ENCODE measurements around the gene TMPRSS6.
A peak's percentile ranks its signal among the peaks of the same experiment; 100 is the strongest.

The TMPRSS6 gene

DNA sequence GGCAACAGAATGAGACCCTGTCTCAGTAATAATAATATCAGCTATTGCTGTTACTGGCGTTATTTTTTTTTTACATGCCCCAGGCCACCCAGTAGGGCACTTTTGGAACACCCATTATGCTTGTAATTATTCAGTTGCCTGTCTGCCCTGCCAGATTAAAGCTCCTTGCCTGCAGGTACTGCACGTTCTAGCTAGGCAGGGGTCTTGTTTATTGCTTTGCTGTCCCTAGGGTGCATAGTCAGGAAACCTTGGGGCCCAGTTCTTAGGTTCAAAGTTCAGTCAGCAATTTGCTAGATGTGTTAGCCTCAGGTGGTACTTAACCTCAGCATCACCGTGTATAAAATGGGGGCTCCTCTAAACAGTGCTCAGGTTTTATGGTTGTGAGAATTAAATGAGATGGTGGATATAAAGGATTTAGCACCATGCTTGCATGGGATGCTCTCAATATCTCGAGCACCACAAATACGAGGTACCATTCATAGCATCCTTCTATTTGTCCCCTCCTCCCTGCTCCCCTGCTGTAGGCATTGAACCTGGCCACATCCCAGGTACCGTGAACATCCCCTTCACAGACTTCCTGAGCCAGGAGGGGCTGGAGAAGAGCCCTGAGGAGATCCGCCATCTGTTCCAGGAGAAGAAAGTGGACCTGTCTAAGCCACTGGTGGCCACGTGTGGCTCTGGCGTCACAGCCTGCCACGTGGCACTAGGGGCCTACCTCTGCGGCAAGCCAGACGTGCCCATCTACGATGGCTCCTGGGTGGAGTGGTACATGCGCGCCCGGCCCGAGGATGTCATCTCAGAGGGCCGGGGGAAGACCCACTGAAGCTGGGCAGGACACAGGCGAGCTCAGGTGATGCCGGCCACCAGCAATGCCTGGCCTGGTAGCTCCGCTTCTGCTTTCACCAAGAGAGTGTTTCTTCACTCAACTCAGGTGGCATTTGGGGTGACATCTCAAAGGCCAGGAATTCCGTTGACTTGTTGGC, 80.5 kb downstream of the TMPRSS6 start:
- DNase-seq (ENCODE audit: low read depth): no peak

DNA sequence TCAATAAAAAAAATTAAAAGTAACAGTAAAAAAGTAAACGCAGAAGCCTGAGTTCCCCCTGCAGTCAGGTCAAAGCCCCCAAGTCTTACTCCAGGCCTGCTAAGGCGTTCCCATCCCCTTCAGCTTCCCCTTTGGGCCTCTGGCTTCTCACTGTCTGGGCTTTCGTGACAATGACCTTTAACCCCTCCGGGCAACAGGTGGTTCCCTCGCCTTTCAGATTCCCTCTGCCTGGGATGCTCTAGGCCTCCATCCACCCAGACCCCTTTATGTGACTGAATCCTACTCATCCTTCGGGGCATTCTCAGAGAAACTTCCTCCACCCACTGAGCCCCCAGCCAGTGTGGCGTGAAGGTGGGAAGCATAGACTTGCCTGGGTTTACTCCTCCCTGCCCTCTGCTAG, 82.0 kb downstream of the TMPRSS6 start:
- no peak for DNase-seq (ENCODE audit: low read depth)

DNA sequence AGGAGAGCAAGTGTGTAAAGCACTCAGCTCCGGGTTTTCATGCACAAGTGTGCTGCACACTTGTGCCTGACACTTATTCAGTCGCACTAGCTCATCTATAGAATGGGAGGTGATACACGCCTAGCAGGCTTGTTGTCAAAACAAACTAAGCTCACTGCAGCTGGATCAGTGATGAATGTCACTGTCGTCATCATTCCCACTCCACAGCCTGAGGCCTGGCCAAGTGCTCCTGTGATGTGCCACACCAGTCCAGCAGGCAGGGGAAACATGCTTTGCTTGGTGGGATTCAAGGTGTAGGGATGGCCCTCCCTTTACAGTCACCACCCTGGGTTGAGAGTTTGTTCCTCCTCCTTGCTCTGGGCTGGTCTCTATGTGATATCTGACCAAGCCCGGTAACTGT, 83.2 kb downstream of the TMPRSS6 start:
- no peak for DNase-seq (ENCODE audit: low read depth)

DNA sequence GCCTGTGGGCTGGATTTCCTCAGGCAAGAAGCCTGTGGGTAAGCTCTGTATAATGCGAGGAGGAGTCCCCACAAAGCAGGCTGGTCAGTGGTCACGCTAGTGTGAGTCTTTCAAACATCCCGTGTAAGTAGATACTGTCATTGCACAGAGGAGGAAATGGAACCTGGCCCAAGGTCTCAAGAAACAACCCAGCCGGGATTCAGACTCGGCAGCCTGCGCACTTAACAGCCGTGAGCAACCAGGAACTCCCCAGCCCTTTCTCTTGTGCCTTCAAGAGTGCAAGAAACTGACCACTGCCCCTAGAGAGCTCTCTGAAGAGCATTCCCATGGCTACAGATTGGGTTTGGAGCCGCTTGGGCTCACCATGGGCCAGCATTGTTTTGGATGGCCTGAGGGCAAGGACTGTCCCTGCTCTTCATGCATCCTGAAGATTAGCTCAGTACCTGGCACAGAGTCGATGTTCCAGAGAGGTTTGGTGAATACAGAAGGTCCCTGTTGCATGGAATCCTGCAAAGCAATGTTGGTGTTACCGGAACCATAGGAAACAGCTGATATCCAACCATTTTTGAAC, 83.9 kb downstream of the TMPRSS6 start:
- DNase-seq (ENCODE audit: low read depth): no peak

DNA sequence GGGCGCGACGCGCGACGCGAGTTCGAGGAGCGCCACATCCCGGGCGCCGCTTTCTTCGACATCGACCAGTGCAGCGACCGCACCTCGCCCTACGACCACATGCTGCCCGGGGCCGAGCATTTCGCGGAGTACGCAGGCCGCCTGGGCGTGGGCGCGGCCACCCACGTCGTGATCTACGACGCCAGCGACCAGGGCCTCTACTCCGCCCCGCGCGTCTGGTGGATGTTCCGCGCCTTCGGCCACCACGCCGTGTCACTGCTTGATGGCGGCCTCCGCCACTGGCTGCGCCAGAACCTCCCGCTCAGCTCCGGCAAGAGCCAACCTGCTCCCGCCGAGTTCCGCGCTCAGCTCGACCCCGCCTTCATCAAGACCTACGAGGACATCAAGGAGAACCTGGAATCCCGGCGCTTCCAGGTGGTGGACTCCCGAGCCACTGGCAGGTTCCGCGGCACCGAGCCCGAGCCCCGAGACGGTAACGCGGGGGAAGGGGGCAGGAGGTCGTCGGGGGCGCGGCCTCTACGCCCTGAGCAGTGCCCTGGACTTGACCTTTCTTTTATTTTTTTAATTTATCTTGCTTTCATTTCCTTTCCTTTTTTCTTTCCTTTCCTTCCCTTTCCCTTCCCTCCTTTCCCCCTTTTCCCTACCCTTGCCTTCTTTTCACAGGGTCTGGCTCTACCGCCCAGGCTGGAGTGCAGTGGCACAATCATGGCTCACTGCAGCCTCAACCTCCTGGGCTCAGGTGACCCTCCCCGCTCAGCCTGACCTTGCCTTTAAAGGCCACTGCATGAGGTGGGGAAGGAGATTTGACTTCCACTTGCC, 85.0 kb downstream of the TMPRSS6 start:
- DNase-seq (ENCODE audit: low read depth): no peak

DNA sequence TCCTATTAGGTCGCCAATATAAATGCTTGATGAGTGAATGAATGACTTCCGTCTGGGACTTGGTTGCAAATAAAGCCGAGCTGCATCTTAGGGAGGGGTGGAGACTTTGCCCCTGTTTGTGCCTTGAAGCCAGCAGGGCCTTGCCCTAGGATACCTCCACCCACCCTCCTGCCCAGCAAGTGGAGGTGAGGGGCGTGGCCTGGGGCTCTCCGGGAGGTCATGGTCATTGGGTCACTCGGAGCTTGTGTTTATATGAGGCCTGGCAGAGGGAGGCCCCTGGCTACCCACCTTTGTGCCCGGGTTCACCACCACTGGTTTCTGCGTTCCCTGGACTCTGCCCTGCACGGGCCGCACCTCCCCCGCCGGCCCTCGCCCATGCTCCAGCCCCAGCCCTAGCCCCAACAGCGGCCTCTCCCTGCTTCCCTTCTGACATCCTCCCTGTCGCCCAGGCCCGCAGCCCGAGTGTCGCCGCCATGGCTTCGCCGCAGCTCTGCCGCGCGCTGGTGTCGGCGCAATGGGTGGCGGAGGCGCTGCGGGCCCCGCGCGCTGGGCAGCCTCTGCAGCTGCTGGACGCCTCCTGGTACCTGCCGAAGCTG, 85.7 kb downstream of the TMPRSS6 start:
- no peak for DNase-seq (ENCODE audit: low read depth)

DNA sequence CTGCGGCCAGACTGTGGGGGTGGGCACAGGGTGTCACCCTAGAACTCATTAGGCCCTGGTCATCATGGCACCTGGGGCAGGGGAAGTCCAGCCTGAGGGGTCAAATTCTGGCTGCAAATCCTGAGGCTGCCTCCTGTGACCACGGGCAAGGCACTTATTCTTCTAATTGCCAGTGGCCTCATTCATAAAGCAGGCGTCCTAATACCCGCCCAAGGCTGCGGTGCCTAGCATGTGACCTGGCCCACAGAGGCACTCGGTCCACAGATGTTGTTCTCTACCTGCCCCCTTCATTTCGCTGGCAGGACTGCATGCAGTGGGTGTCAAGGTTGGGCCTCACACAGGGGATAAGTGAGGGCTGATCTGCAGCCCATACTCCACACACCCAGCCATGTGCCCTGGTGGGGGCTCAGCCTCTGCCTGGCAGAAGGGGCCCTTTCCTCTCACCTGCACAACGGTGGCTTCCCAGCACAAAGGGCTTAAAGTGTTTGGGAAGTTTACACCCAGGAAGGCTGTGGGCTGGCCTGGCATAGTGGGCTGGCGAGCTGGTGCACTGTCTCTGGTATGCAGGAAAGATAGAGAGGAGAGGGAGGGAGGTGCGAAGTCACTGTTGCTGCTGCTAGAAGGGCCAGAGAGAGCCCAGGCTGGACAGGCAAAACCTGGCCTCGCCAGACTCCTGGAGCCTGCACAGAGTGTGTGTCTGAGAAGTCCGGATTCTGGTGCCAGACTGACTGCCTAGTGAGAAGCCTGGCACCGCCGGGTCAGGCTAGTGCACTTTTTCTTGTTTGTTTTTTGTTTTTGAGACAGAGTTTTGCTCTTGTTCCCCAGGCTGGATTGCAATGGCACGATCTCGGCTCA, 86.8 kb downstream of the TMPRSS6 start:
- no peak for DNase-seq (ENCODE audit: low read depth)

DNA sequence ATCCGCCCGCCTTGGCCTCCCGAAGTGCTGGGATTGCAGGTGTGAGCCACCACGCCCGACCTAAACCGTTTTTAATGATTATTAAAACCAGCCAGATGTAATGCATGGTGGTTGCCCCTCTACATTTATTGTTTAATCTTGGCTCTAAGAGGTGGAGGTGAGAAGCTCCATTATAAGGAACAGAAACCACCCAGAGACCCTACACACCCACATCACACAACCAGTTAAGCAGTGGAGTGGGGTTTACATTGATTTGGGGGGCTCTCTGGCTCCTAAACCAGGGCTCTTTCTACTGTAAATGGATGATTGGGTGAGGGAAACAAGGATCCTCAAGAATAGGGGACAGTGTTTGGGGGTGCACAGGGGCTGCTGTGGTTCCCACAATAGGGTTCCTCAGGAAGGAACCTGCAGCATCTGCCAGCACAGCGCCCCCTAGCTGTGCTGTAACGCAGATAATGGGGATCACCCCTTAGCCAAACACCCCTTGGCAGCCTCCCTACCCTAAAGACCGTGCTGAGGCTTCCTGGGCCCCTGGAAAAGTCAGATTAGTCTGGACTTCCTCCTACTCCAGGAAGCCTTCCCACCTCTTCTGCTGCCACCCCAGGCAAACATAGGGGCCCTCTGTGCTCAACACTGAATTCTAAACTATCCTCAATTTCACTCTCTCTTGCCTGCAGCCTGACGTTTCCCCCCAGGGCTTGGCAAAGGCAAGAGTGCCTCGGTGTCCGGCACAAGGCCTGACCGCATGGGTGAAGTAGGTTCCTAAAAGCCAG, 87.6 kb downstream of the TMPRSS6 start:
- no peak for DNase-seq (ENCODE audit: low read depth)

DNA sequence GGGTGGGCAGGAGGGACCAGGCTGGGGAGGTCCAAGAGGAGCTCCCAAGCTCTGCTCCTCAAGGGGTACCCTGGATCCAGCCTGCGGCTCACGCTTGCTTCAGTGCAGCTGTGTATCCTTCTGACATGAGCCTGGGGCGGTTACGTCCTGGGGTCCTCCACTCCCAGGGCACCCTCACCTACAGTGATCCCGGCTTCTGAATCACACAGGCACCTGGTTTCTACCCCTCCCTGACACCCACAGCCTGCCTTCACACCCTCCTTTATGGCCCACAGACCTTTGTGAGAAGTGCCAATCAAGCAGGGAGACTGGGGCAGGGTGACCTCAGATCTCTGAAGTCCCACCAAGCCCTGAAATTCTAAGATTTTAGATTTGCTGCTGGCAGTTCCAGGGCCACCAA, 88.5 kb downstream of the TMPRSS6 start:
- DNase-seq (ENCODE audit: low read depth): no peak

DNA sequence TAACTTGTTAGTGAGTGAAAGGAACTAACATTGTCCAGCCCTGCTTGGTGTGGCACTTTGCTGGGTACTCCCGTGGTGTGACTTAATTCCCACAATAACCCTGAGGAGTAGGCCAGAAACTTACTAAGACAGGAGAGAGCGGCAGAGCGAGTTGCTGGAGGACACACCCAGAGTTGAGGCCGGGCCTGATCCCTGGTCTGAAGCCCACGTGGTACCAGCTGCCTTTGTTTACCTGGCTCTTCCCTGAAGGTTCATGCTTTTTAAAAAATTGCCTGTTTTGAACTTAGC, 89.4 kb downstream of the TMPRSS6 start:
- peak; percentile 20 for DNase-seq (ENCODE audit: low read depth)

DNA sequence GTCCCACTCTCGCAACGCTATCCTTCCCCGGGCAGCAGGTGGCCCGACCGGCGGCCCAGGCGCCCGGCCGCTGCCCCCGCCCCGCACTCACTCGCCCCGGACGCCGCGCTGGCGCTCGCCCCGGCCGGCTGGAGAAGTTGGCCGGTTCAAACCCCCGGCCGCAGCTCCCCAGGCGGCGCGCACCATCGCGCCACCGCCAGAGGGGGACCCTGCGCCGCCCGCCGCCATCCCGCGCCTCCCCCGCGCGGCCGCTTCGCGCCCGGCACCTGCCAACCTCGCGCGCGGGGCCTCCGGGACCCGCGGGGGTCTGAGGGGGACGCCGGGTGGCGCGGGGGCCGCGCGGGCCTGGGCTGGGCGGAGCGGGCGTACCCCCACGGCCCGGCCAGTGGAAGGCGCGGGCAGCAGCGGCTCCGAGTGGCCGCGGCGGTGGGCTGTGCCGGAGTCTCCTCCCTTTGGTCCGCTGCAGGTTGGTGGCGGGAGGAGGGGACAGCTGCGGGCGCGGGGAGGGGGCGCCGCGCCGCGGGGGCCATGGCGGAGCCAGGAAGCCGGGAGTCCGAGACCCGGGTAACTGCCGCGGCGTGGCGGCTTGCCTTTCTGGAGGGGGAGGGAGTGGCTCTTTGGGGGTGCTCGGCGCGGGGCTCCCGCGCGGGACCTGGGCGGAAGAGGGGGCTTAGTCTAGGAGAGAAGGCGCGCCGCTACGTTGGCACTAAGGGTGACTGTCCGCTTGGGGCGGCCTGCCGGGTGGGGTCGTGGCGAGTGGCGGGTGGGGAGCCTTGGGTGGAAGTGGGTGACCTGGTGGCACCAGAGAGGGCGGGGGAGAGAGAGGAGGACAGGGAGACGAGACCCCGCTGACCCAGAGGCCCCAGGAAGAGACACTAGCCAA, 90.0 kb downstream of the TMPRSS6 start, which contains the start of the genes MPST and TST:
Gene MPST, plus strand, starts transcription at position 434 of the 883 bp plus-strand sequence. Its CDS starts 95 bp downstream, at position 529.
Gene TST, minus strand, starts transcription at position 139 of the 883 bp plus-strand sequence. CDS start 715 bp downstream, outside the sequence.
- no peak for DNase-seq (ENCODE audit: low read depth)

DNA sequence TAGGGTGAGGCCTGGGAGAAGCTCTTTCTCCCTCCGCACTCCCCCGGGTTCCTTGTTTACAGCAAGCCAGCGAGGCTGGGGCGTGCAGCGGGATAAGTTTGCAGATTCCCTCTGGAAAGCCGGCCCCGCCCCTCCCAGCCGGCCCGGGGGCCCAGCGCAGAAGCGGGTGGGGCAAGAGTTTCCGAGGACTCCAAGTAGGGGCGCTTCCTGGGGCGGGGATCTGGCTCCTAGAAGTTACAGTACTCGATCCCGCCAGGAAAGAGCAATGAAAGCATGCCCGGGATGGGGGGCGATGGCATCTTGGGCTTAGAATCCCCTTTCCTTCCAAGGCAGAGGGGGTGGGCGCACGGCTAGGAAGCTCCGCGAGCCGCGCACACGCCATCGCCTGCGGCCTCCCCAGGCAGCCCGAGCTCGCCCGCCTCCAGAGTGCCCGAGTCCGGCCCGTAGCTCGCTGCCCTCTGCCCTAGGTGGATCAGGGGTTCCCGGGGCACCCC, 90.7 kb downstream of the TMPRSS6 start:
- DNase-seq (ENCODE audit: low read depth): no peak

DNA sequence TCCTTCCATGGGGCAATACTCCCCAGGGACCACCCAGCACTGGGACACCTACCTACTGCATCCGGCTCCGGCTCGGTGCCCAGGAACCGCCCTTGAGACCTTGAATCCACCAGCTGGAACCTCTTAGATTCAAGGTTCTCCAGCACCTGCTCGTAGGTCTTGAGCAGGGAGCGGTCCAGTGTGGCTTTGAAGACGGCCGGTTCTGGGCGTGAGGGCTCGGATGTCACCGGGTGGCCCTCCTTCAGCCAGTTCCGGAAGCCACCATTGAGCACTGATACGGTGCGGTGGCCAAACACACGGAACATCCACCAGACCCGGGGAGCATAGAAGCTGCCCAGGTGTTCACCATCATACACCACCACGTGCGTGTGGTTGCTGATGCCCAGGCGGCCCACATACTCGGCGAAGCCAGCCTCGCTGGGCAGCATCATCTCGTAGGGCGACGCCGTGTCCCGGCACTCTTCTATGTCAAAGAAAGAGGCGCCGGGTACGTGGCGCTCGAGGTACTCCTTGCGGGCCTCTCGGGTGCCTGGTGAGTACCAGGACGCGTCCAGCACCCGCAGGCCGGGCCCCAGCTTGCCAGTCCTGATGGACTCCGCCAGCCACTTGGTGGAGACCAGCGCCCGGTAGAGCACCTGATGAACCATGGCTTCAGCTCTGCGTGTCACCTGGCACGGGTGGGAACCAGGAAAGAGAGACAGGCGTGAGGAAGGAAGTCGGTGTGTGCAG, 91.3 kb downstream of the TMPRSS6 start:
- no peak for DNase-seq (ENCODE audit: low read depth)

DNA sequence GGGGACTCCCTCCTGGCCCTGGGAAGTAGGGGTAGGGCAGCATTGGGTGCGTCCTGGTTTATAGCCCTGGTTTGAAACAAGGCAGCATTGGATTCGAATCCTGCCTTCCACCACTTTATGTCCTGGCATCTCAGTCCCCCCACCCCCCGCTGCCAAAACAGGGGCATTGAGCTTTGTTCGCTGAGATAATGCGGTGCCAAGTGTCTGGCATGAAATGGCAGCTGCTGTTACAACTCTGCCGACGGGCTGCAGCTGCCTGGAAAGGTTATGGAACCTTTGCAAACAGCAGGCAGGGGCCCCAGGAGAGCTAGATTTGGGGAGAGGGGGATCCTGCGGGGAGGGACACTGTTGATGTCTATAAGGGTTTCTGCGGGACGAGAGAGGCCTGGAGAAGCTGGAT, 92.2 kb downstream of the TMPRSS6 start:
- no peak for DNase-seq (ENCODE audit: low read depth)

DNA sequence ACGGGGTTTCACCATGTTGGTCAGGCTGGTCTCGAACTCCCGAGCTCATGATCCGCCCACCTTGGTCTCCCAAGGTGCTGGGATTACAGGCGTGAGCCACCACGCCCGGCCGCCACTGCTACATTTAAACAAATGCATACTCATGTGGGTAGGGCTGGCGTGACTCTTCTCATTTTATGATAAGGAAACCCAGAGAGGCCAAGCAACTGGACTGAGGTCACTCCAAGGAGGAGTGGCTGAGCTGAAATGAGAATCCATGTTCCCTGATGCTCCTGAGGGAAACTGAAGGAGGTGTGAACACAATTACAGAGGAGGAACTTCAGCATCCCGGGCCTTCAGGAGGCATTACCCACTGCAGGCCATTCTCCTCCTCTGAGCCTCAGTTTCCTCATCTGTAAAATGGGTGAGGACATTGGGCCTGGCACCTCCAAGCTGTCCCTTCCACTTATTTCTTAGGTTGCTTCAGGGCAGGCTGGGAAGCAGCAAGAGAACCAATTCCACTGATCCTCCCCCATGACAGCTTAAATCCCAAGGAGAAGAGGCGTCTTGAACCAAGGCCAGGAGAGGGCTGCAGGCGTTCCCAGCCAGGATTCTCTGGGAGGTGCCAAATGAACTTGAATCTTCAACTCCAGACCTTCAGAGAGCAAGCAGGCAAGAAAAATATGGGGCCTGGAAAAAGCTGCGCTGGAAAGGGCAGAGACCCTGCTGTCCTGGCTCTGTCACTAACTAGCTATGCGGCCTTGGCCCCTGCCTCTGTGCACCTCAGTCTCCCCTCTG, 93.2 kb downstream of the TMPRSS6 start:
- no peak for DNase-seq (ENCODE audit: low read depth)

DNA sequence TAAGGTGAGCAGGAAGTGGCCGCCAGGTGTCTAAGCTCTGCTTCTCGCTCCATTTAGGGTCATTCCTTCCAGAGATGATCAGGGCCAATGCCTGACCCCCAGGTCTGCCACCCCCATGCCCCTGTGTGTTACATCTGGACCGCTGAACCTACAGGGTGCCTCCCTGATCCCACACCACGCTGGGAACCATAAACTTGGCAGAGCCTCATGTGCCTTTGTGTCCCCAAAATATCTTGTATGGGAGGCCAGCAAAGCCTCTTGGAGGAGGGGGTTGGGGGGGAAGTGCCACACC, 94.0 kb downstream of the TMPRSS6 start:
- no peak for DNase-seq (ENCODE audit: low read depth)
